ENCODE measurements around the gene RPL15.
A peak's percentile ranks its signal among the peaks of the same experiment; 100 is the strongest.
"Not testable (repeated sequence)": the region's sequence is repeated elsewhere in the genome, so short reads cannot be mapped to it uniquely, and the experiment has no call there.

Gene RPL15

GRCh38 chr3:23916886-23917678, at the start of gene RPL15, which contains the start of gene NKIRAS1:
TSS of gene RPL15 (plus strand) at chr3:23917132. CDS start at chr3:23917860, 728 bp downstream.
TSS of gene NKIRAS1 (minus strand) at chr3:23916990. CDS start at chr3:23910904, 6,086 bp downstream.
- FAIRE-seq = peak; percentile 68

- FAIRE-seq = no peak
Measured at GRCh38 chr3:23867400-23867799, 49.5 kb upstream of the RPL15 start.

- no peak for FAIRE-seq
Measured at GRCh38 chr3:23867838-23868237, 49.1 kb upstream of the RPL15 start.

GRCh38 chr3:23869977-23870662, 46.8 kb upstream of the RPL15 start:
- no peak for FAIRE-seq

- FAIRE-seq = not testable (repeated sequence)
Measured at GRCh38 chr3:23870663-23871043, 46.3 kb upstream of the RPL15 start.

- FAIRE-seq = not testable (repeated sequence)
Measured at GRCh38 chr3:23871361-23871760, 45.6 kb upstream of the RPL15 start.

- no peak for FAIRE-seq
Measured at GRCh38 chr3:23872330-23872729, 44.6 kb upstream of the RPL15 start.

- FAIRE-seq = no peak
Measured at GRCh38 chr3:23873941-23874340, 43.0 kb upstream of the RPL15 start.

- no peak for FAIRE-seq
Measured at GRCh38 chr3:23874359-23875112, 42.4 kb upstream of the RPL15 start.

GRCh38 chr3:23875113-23875725, 41.7 kb upstream of the RPL15 start:
- no peak for FAIRE-seq

GRCh38 chr3:23876923-23877322, 40.0 kb upstream of the RPL15 start:
- FAIRE-seq = no peak

GRCh38 chr3:23877329-23877980, 39.5 kb upstream of the RPL15 start:
- FAIRE-seq = no peak

- no peak for FAIRE-seq
Measured at GRCh38 chr3:23879485-23879884, 37.4 kb upstream of the RPL15 start.

GRCh38 chr3:23880703-23881339, 36.1 kb upstream of the RPL15 start:
- no peak for FAIRE-seq

GRCh38 chr3:23881993-23882392, 34.9 kb upstream of the RPL15 start:
- not testable (repeated sequence) for FAIRE-seq

GRCh38 chr3:23882487-23882918, 34.4 kb upstream of the RPL15 start:
- no peak for FAIRE-seq

- FAIRE-seq = no peak
Measured at GRCh38 chr3:23884481-23884880, 32.5 kb upstream of the RPL15 start.

GRCh38 chr3:23885210-23885609, 31.7 kb upstream of the RPL15 start:
- no peak for FAIRE-seq

GRCh38 chr3:23886311-23886710, 30.6 kb upstream of the RPL15 start:
- no peak for FAIRE-seq

GRCh38 chr3:23888617-23889228, 28.2 kb upstream of the RPL15 start:
- FAIRE-seq = peak; percentile 97

- no peak for FAIRE-seq
Measured at GRCh38 chr3:23889386-23889785, 27.5 kb upstream of the RPL15 start.

Measured in A204.1 (cell line).